Cardiac muscle cell (in vitro differentiated cells and primary cell): ENCODE measurements around the gene IL1R1. TPM values are rescaled to one million over a fixed set of nuclear protein-coding genes. Genes with fewer than 3 reads are reported as not detected.
A peak's percentile ranks its signal among the peaks of the same experiment; 100 is the strongest.

ENCODE experiments used
- DNase-seq, 2 donors: peaks; one replicate each; pipeline versions ENCODE4 v3.0.0 to v3.0.0-alpha.2; 2010 to 2017; ENCODE audit warnings: low read depth in 1 of 2, low spot score in 1 of 2
- H3K27ac ChIP-seq: fragments of 200-600 bp; sonication (generic); 2 replicates; pipeline ENCODE4 v1.5.1; 2016
- H3K27me3 ChIP-seq: fragments of 200-600 bp; sonication (generic); 2 replicates; pipeline ENCODE4 v1.6.0; 2016; ENCODE audit warnings: control low read depth
- H3K36me3 ChIP-seq: fragments of 200-600 bp; sonication (generic); 2 replicates; pipeline ENCODE4 v1.5.1; 2016; ENCODE audit warnings: control low read depth
- H3K4me1 ChIP-seq: fragments of 200-600 bp; sonication (generic); 2 replicates; pipeline ENCODE4 v1.8.1; 2017; ENCODE audit warnings: low read depth, mild to moderate bottlenecking, mixed run types
- H3K4me3 ChIP-seq: fragments of 200-600 bp; sonication (generic); 2 replicates; pipeline ENCODE4 v1.5.1; 2016; ENCODE audit warnings: mild to moderate bottlenecking
- H3K9me3 ChIP-seq: fragments of 200-600 bp; sonication (generic); 2 replicates; pipeline ENCODE4 v1.5.1; 2017; ENCODE audit warnings: low read depth, mild to moderate bottlenecking, control low read depth
- polyA plus RNA-seq: library from polyadenylated mRNA; unstranded; fragments of >200 nt; fragmentation: Nextera tagmentation; extraction: Ambion mirVana; gene quantifications from 2 replicates; pipeline ENCODE4 v1.2.1, GENCODE V29; 2016
- total RNA-seq: library from RNA; depleted of rRNA; stranded (reverse); fragments of >200 nt; gene quantifications from 2 replicates; pipeline ENCODE4 v1.2.3, GENCODE V29; 2016
- TF ChIP-seq, protein P1 (sequence below): IDR thresholded peaks from 2 replicates; pipeline ENCODE4 v1.5.1; 2012; ENCODE audit warnings: low read depth, mild to moderate bottlenecking, low read length

IL1R1 gene
- total and polyA plus RNA-seq, 2 experiments from 2014 or later, result 0.18 to 1.4 TPM

DNA sequence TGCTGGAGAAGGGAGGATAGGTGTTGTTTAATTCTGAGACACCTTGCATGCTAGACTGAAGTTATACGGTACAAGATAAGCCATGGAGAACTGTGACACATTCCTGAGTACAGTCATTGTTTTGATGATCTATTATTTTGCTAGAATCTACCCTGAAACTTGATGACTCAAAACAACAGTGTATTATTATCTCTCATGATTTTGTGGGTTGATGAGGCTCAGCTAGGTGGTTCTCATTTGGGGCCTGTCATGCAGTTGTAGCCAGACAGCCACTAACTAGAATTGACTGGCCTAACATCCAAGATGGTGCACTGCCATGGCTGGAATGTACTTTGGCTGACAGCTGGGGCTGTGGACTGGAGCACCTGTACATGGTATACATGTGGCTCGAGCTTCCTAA, 5.4 kb upstream of the IL1R1 start:
- no peak overlapping the region for H3K4me3 ChIP-seq
- peaks cover 13% of the 10 kb centered on the region for H3K27me3 ChIP-seq
- TF ChIP-seq, protein P1, sequence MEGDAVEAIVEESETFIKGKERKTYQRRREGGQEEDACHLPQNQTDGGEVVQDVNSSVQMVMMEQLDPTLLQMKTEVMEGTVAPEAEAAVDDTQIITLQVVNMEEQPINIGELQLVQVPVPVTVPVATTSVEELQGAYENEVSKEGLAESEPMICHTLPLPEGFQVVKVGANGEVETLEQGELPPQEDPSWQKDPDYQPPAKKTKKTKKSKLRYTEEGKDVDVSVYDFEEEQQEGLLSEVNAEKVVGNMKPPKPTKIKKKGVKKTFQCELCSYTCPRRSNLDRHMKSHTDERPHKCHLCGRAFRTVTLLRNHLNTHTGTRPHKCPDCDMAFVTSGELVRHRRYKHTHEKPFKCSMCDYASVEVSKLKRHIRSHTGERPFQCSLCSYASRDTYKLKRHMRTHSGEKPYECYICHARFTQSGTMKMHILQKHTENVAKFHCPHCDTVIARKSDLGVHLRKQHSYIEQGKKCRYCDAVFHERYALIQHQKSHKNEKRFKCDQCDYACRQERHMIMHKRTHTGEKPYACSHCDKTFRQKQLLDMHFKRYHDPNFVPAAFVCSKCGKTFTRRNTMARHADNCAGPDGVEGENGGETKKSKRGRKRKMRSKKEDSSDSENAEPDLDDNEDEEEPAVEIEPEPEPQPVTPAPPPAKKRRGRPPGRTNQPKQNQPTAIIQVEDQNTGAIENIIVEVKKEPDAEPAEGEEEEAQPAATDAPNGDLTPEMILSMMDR, result no peak
- H3K27ac ChIP-seq, result no peak overlapping the region
- H3K9me3 ChIP-seq, result no peaks in the 10 kb centered on the region
- DNase-seq, result no peak
- H3K4me1 ChIP-seq, result no peaks in the 10 kb centered on the region
- H3K36me3 ChIP-seq, result no peaks in the 10 kb centered on the region

DNA sequence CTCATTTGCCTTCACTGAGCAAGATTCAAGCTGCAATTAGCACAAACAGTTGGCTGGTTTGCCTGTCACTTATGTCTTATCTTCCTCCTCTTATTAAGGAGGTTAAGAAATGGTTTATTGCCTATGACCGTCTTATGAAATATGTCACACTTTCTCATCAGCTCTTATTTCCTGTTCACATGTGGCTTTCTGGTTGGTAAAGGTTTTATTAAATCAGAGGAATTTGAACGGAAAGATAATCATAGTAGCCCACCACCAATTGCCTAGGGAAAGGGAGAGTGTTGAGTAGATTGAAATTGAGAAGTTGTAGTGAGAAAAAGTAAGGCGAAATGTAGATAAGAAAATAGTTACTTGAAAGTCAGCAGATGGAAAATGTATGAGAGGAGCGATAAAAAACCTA, 4.2 kb upstream of the IL1R1 start:
- peak in 1 of 2 donors; percentile 69 for DNase-seq
- H3K27ac ChIP-seq, result no peak overlapping the region
- H3K36me3 ChIP-seq, result no peaks in the 10 kb centered on the region
- no peaks in the 10 kb centered on the region for H3K9me3 ChIP-seq
- TF ChIP-seq, protein P1, result no peak
- H3K4me1 ChIP-seq, result no peaks in the 10 kb centered on the region
- H3K27me3 ChIP-seq, result peaks cover 13% of the 10 kb centered on the region
- no peak overlapping the region for H3K4me3 ChIP-seq

DNA sequence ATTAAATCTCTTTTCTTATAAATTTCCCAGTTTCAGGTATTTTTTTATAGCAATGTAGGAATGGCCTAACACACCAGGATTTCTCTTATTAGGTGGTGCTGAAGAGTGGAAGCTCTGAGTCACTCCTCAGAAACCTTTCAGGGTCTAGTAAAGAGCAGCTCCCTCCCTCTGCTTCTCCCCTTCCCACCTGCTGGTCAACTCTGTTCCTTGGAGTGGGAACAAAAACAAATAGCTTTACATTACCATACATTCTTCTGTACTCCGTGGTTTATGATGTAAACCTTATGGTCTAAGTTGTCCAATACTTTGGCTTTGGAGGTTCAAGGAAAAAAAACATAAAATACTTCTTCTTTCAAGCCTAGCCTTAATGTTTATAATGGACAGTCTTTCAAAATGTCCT, 2.7 kb upstream of the IL1R1 start:
- H3K9me3 ChIP-seq, result no peaks in the 10 kb centered on the region
- H3K4me3 ChIP-seq, result no peak overlapping the region
- no peaks in the 10 kb centered on the region for H3K4me1 ChIP-seq
- no peak overlapping the region for H3K27ac ChIP-seq
- DNase-seq, result no peak
- H3K36me3 ChIP-seq, result no peaks in the 10 kb centered on the region
- TF ChIP-seq, protein P1, result no peak
- H3K27me3 ChIP-seq, result peaks cover 13% of the 10 kb centered on the region

DNA sequence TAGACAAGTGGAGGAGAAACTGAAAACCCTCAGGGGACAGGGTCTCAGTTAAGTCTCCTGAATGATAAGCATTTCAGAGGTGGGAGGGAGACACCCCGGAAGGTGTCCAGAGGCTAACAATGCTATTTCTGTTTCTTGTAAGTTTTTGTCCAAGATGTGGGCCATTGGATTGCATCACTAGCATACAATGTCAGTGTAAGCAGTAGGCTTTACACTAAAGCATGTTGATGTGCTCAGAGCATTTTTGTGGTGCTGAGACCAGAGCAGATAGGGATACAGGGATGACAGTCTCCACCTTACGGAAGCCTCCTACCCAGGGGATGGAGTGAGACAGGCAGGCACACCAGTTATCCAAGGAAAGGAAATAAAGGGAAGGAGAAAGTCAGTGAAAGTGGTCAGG, 2.2 kb upstream of the IL1R1 start:
- peak in 1 of 2 donors; percentile 77 for DNase-seq
- no peaks in the 10 kb centered on the region for H3K9me3 ChIP-seq
- H3K27me3 ChIP-seq, result peaks cover 13% of the 10 kb centered on the region
- no peaks in the 10 kb centered on the region for H3K4me1 ChIP-seq
- H3K36me3 ChIP-seq, result no peaks in the 10 kb centered on the region
- no peak overlapping the region for H3K27ac ChIP-seq
- TF ChIP-seq, protein P1, result no peak
- H3K4me3 ChIP-seq, result no peak overlapping the region

DNA sequence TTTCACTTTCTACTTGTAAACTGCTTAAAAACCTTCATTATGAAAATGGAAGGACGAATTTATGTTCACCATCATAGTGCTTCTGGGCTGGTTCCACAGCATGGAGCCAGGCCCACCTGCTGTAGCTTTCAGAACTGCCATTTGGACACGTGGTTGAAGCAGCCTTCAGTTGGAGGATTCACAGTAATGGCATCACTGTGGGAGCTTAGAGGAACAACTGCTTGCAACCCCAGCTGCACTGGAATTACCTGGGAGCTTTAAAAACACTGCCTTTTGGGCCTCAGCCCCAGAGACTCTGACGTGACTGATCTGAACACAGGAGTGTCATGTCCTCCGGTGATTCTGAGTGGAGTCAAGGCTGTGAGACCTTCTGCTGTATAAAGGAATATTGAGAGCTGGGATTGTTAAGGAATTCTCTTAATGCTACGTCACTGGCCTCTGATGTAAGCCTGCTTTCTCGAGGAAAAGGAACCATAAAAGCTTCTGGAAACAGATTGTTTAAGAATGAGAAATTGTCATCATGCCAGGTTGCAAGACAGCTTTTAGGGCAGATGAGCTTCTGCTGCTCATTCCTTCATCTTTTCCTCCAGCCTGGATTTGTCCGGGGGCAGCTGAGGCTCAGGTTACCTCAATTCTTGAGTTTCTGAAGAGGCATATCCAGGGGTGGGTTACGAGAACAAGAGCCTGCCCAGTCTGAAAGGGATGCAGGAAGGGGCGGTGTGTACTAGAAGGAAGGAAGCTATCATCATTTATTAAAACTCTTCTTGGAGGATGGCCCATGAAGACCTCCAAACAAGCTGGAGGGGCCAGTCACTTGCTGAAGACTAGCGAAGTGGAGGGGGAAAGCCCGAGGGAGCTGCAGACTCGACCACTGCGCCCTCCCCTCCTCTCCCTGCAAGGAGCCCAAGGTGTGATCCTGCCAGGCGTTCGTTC, 1.3 kb upstream of the IL1R1 start:
- Histone ChIP-seq H3K4me1 (no peaks in the 10 kb centered on the region), H3K36me3 (no peaks in the 10 kb centered on the region), H3K27ac (no peak overlapping the region), H3K9me3 (no peaks in the 10 kb centered on the region), H3K4me3 (no peak overlapping the region), H3K27me3 (peaks cover 13% of the 10 kb centered on the region)
- TF ChIP-seq, protein P1, result no peak
- peak in 1 of 2 donors; percentile 91 for DNase-seq
